ENCODE measurements around the gene TMEM130.

DNA sequence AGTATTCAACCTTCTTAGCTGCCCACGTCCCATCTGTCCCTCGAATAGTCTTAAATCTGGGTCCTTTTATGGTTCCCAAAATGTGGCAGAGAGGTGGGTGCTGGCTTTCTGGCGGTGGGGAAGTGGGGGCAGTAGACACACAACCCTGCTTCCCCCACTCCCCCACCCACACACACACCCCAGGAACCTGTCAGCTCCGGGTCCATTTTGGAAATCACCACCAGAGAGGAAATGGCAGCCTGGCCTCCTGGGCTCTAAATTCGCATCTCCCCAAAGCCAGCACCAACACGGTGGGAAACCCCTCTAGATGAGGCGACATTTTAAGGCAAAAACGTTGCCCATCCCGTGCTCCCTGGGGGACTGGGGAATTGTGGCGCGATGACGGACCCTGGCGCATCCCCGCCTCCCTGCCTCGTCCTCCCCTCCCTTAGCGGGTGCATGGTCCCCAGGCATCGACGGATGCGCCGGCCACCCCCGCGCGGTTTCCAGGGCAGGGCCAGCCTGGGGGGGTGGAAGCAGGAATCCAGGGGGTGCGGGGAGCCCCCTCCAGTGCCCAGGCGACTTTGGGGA is 702 bp downstream of the TMEM130 start:
- TF ChIP-seq POLR2A (IDR thresholded peaks at IDR 0.05; ENCODE audit: low read length) (no peak), MYC (IDR thresholded peaks at IDR 0.05; ENCODE audit: borderline replicate concordance, low read length) (no peak), HOXB5 (CRISPR knock-in tag; IDR thresholded peaks at IDR 0.05) (no peak), RCOR1 (IDR thresholded peaks at IDR 0.05; ENCODE audit: low read depth, low read length) (no peak), EP300 (IDR thresholded peaks at IDR 0.05) (no peak), NR3C1 (IDR thresholded peaks at IDR 0.05) (no peak), JUNB (IDR thresholded peaks at IDR 0.05) (no peak), MAFK (IDR thresholded peaks at IDR 0.05; ENCODE audit: partially characterized antibody) (no peak), PHF8 (IDR thresholded peaks at IDR 0.05; ENCODE audit: borderline replicate concordance, low read depth) (no peak), EHMT2 (IDR thresholded peaks at IDR 0.05; ENCODE audit: low read depth) (no peak), RAD21 (conservative IDR thresholded peaks at IDR 0.05 in 1 of 2, IDR thresholded peaks at IDR 0.05 in 1 of 2) (no peak), GATA3 (IDR thresholded peaks at IDR 0.05; ENCODE audit: borderline replicate concordance) (no peak)
- TF ChIP-seq, protein P1, sequence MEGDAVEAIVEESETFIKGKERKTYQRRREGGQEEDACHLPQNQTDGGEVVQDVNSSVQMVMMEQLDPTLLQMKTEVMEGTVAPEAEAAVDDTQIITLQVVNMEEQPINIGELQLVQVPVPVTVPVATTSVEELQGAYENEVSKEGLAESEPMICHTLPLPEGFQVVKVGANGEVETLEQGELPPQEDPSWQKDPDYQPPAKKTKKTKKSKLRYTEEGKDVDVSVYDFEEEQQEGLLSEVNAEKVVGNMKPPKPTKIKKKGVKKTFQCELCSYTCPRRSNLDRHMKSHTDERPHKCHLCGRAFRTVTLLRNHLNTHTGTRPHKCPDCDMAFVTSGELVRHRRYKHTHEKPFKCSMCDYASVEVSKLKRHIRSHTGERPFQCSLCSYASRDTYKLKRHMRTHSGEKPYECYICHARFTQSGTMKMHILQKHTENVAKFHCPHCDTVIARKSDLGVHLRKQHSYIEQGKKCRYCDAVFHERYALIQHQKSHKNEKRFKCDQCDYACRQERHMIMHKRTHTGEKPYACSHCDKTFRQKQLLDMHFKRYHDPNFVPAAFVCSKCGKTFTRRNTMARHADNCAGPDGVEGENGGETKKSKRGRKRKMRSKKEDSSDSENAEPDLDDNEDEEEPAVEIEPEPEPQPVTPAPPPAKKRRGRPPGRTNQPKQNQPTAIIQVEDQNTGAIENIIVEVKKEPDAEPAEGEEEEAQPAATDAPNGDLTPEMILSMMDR (IDR thresholded peaks at IDR 0.05) = no peak
- TF ChIP-seq, protein P2, sequence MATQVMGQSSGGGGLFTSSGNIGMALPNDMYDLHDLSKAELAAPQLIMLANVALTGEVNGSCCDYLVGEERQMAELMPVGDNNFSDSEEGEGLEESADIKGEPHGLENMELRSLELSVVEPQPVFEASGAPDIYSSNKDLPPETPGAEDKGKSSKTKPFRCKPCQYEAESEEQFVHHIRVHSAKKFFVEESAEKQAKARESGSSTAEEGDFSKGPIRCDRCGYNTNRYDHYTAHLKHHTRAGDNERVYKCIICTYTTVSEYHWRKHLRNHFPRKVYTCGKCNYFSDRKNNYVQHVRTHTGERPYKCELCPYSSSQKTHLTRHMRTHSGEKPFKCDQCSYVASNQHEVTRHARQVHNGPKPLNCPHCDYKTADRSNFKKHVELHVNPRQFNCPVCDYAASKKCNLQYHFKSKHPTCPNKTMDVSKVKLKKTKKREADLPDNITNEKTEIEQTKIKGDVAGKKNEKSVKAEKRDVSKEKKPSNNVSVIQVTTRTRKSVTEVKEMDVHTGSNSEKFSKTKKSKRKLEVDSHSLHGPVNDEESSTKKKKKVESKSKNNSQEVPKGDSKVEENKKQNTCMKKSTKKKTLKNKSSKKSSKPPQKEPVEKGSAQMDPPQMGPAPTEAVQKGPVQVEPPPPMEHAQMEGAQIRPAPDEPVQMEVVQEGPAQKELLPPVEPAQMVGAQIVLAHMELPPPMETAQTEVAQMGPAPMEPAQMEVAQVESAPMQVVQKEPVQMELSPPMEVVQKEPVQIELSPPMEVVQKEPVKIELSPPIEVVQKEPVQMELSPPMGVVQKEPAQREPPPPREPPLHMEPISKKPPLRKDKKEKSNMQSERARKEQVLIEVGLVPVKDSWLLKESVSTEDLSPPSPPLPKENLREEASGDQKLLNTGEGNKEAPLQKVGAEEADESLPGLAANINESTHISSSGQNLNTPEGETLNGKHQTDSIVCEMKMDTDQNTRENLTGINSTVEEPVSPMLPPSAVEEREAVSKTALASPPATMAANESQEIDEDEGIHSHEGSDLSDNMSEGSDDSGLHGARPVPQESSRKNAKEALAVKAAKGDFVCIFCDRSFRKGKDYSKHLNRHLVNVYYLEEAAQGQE (IDR thresholded peaks at IDR 0.05) = no peak

Data from A549 (cell line).